Ovary (tissue), 3 donors: ENCODE data around the gene FAM180B.

Experiments used
- CTCF ChIP-seq, 3 donors: fragments of 450-650 bp in 2 of 3; fragments of 200-600 bp in 1 of 3; IDR thresholded peaks; one replicate each; pipeline versions ENCODE4 v1.5.1 to v1.8.0; 2016 to 2022; ENCODE audit warnings: antibody characterized with exemption in 3 of 3, mild to moderate bottlenecking in 1 of 3
- EP300 ChIP-seq: sonication (generic); formaldehyde crosslinking; IDR thresholded peaks from one replicate; pipeline ENCODE4 v1.6.1; 2017; ENCODE audit warnings: antibody characterized with exemption
- POLR2A ChIP-seq: fragments of 450-650 bp; IDR thresholded peaks from one replicate; pipeline ENCODE4 v1.6.1; 2017; ENCODE audit warnings: antibody characterized with exemption, mild to moderate bottlenecking, moderate library complexity
- donor health status: DM: no; HTN: no; CAD: no.

- no peak for TF ChIP-seq CTCF (IDR thresholded peaks at IDR 0.05)
- TF ChIP-seq POLR2A = no peak
- no peak for TF ChIP-seq EP300
These were observed 15.7 kb upstream of the FAM180B start for GRCh38 chr11:47570651-47571356.
